Kidney epithelial cell (primary cell): Measurements from ENCODE around the gene ATP6V1C2. TPM values are rescaled to one million over a fixed set of nuclear protein-coding genes. Genes with fewer than 3 reads are reported as not detected.

Experiments used
- DNase-seq: peaks from one replicate; pipeline ENCODE4 v3.0.0-alpha.2; 2010; ENCODE audit warnings: low read depth
- H3K27me3 ChIP-seq: 2 replicates; pipeline ENCODE4 v1.6.0; 2011; ENCODE audit warnings: low read length; ENCODE audit not compliant: control insufficient read depth, insufficient read depth
- H3K36me3 ChIP-seq: 2 replicates; pipeline ENCODE4 v1.5.1; 2011; ENCODE audit warnings: low read length; ENCODE audit not compliant: control insufficient read depth, insufficient read depth
- H3K4me3 ChIP-seq: 2 replicates; pipeline ENCODE4 v1.5.1; 2011; ENCODE audit warnings: low read depth, mild to moderate bottlenecking, control low read depth, low read length
- total RNA-seq: library from RNA; depleted of rRNA; stranded (reverse); fragments of >200 nt; gene quantifications from 2 replicates; pipeline ENCODE4 v1.2.3, GENCODE V29; 2015
- TF ChIP-seq, protein P1 (sequence below): IDR thresholded peaks from 2 replicates; pipeline ENCODE4 v1.5.1; 2011; ENCODE audit warnings: mild to moderate bottlenecking, moderate library complexity, low read length, control low read depth, inconsistent platforms; ENCODE audit not compliant: insufficient read depth, poor library complexity, severe bottlenecking

The ATP6V1C2 gene
- total RNA-seq, 1 donor from 2014 or later: 0.04 TPM

DNA sequence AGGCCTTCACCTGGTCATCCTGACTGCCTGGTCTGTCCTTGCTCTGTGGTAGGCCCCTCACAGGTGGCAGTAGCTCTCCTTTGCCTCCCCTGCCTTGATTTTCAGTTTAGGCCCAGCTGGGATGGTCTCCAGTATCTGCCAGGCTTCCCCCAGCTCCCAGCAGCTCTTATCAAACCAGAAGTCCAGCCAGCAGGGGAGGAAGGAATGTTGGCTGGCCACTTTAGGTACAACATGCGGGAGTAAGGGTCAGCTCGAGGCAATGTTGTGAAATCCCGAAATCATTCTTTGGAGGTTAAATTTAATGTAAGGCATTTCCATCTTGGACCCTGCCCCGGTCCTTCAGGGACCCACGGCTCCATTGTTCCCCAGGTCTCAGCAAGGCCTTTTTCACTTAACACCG lies 16.8 kb downstream of the ATP6V1C2 start:
- Histone ChIP-seq H3K36me3 (no peaks in the 10 kb centered on the region), H3K4me3 (no peak overlapping the region), H3K27me3 (peaks cover 2% of the 10 kb centered on the region)
- DNase-seq: no peak
- TF ChIP-seq, protein P1, sequence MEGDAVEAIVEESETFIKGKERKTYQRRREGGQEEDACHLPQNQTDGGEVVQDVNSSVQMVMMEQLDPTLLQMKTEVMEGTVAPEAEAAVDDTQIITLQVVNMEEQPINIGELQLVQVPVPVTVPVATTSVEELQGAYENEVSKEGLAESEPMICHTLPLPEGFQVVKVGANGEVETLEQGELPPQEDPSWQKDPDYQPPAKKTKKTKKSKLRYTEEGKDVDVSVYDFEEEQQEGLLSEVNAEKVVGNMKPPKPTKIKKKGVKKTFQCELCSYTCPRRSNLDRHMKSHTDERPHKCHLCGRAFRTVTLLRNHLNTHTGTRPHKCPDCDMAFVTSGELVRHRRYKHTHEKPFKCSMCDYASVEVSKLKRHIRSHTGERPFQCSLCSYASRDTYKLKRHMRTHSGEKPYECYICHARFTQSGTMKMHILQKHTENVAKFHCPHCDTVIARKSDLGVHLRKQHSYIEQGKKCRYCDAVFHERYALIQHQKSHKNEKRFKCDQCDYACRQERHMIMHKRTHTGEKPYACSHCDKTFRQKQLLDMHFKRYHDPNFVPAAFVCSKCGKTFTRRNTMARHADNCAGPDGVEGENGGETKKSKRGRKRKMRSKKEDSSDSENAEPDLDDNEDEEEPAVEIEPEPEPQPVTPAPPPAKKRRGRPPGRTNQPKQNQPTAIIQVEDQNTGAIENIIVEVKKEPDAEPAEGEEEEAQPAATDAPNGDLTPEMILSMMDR: no peak

DNA sequence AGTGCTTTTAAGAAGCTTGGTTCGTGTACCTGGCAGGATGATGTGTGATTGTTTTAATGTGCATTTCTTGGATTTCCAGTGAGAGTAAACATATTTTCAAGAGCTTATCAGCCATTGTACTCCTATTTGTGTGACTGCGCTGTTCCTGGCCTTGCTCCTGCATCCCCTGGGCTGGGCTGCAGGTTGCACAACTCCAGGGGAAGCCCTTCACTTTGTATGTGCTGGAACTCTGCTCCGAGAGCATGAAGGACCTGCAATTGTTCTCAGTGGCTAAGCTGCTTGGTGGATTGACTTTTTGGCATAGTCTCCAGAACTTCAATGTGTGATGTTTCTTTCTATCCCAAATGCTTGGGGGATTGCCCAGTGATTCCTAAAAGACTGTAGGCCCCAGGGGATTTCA lies 18.8 kb downstream of the ATP6V1C2 start:
- Histone ChIP-seq H3K4me3 (no peak overlapping the region), H3K27me3 (no peaks in the 10 kb centered on the region), H3K36me3 (no peaks in the 10 kb centered on the region)
- DNase-seq: no peak
- TF ChIP-seq, protein P1: no peak

DNA sequence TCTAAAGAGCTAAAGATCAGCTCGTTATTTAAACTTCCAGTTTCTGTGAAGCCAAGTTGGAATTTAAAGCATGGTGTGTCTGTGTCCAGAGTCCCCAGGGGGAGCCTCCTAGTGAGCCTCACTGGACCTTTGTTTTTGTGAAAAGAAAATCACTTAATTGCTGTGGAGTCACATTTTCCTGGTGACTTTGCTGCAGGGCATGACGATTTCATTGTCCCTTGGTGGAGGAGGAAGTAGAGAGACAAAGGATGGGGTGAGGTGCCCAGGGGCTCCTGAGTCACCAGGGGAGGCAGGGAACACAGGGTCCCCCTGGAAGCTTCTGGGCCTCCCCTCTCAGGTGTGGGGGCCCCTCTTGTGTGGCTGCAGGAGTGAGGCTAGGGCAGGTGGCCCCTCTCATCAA lies 19.7 kb downstream of the ATP6V1C2 start:
- TF ChIP-seq, protein P1: no peak
- no peak overlapping the region for H3K4me3 ChIP-seq
- H3K36me3 ChIP-seq: no peaks in the 10 kb centered on the region
- H3K27me3 ChIP-seq: no peaks in the 10 kb centered on the region
- DNase-seq: no peak

DNA sequence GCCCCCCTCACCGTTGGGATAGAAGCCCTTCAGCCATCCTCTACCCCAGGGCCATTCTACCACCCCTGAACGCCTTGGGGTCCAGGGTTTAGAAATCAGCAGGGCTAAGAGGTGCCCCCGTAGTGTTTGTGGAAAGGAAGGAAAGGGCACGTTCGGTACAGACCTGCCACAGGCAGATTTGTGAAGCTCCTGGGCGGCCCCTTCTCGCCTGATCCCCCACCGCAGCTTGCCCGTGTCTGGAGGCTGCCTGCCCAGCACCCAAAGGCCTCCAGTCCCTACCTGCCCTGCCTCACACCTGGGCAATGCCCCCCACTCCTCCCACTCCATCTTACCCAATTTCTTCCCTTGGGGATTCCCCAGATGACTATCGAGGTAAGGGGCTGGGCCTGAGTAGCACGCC lies 21.2 kb downstream of the ATP6V1C2 start:
- DNase-seq: no peak
- Histone ChIP-seq H3K27me3 (no peaks in the 10 kb centered on the region), H3K4me3 (no peak overlapping the region), H3K36me3 (no peaks in the 10 kb centered on the region)
- TF ChIP-seq, protein P1: no peak

DNA sequence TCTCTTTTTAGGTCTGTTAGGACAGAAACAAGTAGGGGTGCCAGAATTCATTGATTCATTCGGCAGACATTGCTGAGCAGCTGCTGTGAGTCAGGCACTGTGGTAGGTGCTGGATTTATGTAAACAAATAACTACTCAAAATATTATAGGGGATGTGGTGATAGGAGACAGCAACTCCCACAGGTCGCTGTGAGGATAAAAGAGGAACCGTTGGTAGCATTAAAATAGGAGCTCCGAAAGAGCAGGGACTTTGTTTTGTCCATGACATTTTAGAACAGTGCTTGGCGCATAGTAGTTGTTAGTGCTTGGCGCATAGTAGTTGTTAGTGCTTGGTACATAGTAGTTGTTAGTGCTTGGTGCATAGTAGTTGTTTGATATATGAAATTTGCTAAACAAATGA lies 29.2 kb downstream of the ATP6V1C2 start:
- DNase-seq: no peak
- Histone ChIP-seq H3K36me3 (no peaks in the 10 kb centered on the region), H3K27me3 (no peaks in the 10 kb centered on the region), H3K4me3 (no peak overlapping the region)
- TF ChIP-seq, protein P1: no peak

DNA sequence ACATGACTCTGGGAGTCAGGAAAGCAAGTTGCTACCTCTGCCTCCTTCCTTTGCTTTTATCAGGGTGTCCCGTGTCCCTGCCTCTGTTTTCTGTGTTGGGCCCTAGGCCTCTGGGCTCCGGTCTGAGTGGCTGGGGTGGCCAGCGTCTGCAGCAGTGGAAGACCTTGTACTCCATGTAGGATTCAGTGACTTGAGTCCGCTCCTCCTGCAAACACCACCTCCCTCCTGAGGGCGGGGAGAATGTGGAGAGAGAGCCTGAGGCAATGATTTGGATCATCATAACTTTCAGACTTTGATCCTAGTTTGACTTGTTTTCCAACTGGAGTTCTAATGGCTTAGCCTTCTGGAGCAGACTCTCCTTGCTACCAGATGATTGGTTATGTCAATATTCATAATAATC lies 30.8 kb downstream of the ATP6V1C2 start:
- Histone ChIP-seq H3K36me3 (no peaks in the 10 kb centered on the region), H3K4me3 (no peak overlapping the region), H3K27me3 (no peaks in the 10 kb centered on the region)
- DNase-seq: no peak
- TF ChIP-seq, protein P1: no peak
